ENCODE measurements around the gene MAPK1.

- TF ChIP-seq CTCF (IDR thresholded peaks at IDR 0.05), result no peak
- no peak for TF ChIP-seq POLR2AphosphoS5 (IDR thresholded peaks at IDR 0.05)
- no peak for TF ChIP-seq POLR2A (IDR thresholded peaks at IDR 0.05)
Observed at GRCh38 chr22:21916309-21916918, 49.0 kb upstream of the MAPK1 start.

All from upper lobe of left lung (tissue), 4 donors.